ENCODE data around the gene RFX4. TPM values are rescaled to one million over a fixed set of nuclear protein-coding genes. Genes with fewer than 3 reads are reported as not detected.

Gene RFX4
- total and polyA plus RNA-seq, 10 of the 15 experiments (the other 5 are each of a cell fraction or from before 2014, with no cell fraction given): 0.02 to 0.23 TPM; not detected in 8

DNA sequence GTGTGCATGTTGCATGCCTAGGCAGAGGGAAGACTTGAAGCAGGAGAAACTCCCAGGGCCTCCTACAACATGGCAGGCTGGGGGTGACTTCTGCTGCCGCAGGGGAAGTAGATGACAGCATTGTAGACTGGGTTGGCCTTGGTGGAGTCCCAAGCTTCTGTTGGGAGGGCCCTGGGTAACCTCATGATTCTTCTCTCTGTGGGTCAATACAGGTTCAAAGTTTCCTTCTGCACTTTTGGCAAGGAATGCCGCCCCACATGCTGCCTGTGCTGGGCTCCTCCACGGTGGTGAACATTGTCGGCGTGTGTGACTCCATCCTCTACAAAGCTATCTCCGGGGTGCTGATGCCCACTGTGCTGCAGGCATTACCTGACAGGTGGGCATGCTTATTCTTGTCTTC lies 113.3 kb downstream of the RFX4 start (continued):
- TF ChIP-seq, protein P1, sequence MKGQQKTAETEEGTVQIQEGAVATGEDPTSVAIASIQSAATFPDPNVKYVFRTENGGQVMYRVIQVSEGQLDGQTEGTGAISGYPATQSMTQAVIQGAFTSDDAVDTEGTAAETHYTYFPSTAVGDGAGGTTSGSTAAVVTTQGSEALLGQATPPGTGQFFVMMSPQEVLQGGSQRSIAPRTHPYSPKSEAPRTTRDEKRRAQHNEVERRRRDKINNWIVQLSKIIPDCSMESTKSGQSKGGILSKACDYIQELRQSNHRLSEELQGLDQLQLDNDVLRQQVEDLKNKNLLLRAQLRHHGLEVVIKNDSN (IDR thresholded peaks at IDR 0.05; ENCODE audit: borderline replicate concordance, extremely low read length, insufficient read depth, low read depth, low read length): no peak
- TF ChIP-seq TBL1XR1 (IDR thresholded peaks at IDR 0.05; ENCODE audit: low read depth, low read length): no peak
- TF ChIP-seq FOXK2 (IDR thresholded peaks at IDR 0.05): no peak
- TF ChIP-seq, protein P2, sequence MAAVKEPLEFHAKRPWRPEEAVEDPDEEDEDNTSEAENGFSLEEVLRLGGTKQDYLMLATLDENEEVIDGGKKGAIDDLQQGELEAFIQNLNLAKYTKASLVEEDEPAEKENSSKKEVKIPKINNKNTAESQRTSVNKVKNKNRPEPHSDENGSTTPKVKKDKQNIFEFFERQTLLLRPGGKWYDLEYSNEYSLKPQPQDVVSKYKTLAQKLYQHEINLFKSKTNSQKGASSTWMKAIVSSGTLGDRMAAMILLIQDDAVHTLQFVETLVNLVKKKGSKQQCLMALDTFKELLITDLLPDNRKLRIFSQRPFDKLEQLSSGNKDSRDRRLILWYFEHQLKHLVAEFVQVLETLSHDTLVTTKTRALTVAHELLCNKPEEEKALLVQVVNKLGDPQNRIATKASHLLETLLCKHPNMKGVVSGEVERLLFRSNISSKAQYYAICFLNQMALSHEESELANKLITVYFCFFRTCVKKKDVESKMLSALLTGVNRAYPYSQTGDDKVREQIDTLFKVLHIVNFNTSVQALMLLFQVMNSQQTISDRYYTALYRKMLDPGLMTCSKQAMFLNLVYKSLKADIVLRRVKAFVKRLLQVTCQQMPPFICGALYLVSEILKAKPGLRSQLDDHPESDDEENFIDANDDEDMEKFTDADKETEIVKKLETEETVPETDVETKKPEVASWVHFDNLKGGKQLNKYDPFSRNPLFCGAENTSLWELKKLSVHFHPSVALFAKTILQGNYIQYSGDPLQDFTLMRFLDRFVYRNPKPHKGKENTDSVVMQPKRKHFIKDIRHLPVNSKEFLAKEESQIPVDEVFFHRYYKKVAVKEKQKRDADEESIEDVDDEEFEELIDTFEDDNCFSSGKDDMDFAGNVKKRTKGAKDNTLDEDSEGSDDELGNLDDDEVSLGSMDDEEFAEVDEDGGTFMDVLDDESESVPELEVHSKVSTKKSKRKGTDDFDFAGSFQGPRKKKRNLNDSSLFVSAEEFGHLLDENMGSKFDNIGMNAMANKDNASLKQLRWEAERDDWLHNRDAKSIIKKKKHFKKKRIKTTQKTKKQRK (IDR thresholded peaks at IDR 0.05; ENCODE audit: low read depth, low read length): no peak

DNA sequence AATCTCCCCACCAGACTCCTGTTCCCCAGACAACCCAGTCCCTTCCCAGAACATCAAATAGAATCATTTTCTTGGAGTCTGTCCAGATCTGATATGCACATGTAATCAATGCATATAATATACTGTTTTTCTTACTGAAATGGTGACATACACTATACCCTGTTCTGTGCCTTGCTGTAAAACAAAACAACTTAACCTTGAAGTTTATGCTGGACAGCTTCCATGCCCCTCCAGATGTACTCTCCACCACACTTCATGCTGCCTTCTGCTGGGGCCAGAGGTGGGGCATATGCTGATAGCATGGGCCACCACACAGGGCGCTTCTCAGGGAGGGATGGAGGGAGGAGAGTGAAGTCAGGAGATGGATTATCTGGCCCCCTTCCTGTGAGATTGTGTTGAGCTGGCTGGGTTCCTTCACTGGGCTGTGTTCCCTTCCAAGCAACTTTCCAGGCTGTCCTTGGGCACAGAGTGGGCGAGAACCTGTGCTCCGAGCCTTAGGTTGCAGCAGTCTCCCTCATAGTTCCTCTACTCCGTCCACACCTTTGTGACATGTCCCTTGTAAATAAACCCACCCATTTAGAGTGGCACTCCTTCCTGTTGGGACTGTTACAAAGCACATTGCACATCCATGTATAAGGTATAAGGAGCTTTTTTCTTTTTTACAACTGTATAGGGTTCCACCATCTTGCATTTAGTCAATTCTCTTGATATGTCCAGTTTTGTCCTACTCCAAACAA lies 114.0 kb downstream of the RFX4 start:
- DNase-seq (ENCODE audit: low read depth, low spot score) (no peak), FAIRE-seq (no peak), ATAC-seq (no peak)
- RAD21 ChIA-PET (ENCODE audit: unreplicated experiment): no interaction called here
- H3K27ac ChIP-seq (ENCODE audit: control insufficient read depth, insufficient read depth): no peak overlapping the region
- no peaks in the 10 kb centered on the region for H3K79me2 ChIP-seq (ENCODE audit: control insufficient read depth, insufficient read depth, low read length)
- no peaks in the 10 kb centered on the region for H3K4me1 ChIP-seq (ENCODE audit: control insufficient read depth, insufficient read depth, low read length)
- intact Hi-C loops (cut with micrococcal nuclease; ENCODE audit: unreplicated experiment): no loop called here
- CTCF ChIA-PET: no interaction called here
- H3K36me3 ChIP-seq (ENCODE audit: control insufficient read depth in 2 of 2, insufficient read depth in 2 of 2, low read length in 1 of 2): no peaks in the 10 kb centered on the region
- POLR2A ChIA-PET: no interaction called here
- in situ Hi-C loops (cut with MboI): no loop called here
- no peak overlapping the region for H2AFZ ChIP-seq (ENCODE audit: control insufficient read depth, low read depth, low read length)
- no TSS peak for BruUV-seq (replicated peaks)
- H3K27me3 ChIP-seq (replicated peaks in 1 of 2; ENCODE audit: control insufficient read depth in 2 of 2, insufficient read depth in 2 of 2, low read length in 1 of 2): no peaks in the 10 kb centered on the region
- H3K4me3 ChIP-seq: no peak overlapping the region
- no peak overlapping the region for H3K4me2 ChIP-seq (ENCODE audit: control insufficient read depth, insufficient read depth)
- no peaks in the 10 kb centered on the region for H4K20me1 ChIP-seq (ENCODE audit: control insufficient read depth, insufficient read depth)
- 32% methylated on average over 4 of the region's 4 CpGs for WGBS (ENCODE audit: insufficient coverage, insufficient replicate concordance, low lambda C conversion rate, missing lambda C conversion rate)
- H3K9me3 ChIP-seq (replicated peaks; ENCODE audit: control insufficient read depth, insufficient read depth, low read length): no peaks in the 10 kb centered on the region
- SMC1A ChIA-PET (ENCODE audit: uncharacterized antibody, unreplicated experiment): no interaction called here
- no peak overlapping the region for H3K9ac ChIP-seq (ENCODE audit: control insufficient read depth, insufficient read depth, low read length)
- TF ChIP-seq ATF7 (IDR thresholded peaks at IDR 0.05; ENCODE audit: low read depth): no peak
- TF ChIP-seq SMARCA5 (IDR thresholded peaks at IDR 0.05): no peak
- TF ChIP-seq SMC3 (IDR thresholded peaks at IDR 0.05; ENCODE audit: borderline replicate concordance, low read length): no peak
- no peak for TF ChIP-seq JUNB (IDR thresholded peaks at IDR 0.05)
- TF ChIP-seq, protein P3, sequence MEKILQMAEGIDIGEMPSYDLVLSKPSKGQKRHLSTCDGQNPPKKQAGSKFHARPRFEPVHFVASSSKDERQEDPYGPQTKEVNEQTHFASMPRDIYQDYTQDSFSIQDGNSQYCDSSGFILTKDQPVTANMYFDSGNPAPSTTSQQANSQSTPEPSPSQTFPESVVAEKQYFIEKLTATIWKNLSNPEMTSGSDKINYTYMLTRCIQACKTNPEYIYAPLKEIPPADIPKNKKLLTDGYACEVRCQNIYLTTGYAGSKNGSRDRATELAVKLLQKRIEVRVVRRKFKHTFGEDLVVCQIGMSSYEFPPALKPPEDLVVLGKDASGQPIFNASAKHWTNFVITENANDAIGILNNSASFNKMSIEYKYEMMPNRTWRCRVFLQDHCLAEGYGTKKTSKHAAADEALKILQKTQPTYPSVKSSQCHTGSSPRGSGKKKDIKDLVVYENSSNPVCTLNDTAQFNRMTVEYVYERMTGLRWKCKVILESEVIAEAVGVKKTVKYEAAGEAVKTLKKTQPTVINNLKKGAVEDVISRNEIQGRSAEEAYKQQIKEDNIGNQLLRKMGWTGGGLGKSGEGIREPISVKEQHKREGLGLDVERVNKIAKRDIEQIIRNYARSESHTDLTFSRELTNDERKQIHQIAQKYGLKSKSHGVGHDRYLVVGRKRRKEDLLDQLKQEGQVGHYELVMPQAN (conservative IDR thresholded peaks at IDR 0.05): no peak
- TF ChIP-seq, protein P4, sequence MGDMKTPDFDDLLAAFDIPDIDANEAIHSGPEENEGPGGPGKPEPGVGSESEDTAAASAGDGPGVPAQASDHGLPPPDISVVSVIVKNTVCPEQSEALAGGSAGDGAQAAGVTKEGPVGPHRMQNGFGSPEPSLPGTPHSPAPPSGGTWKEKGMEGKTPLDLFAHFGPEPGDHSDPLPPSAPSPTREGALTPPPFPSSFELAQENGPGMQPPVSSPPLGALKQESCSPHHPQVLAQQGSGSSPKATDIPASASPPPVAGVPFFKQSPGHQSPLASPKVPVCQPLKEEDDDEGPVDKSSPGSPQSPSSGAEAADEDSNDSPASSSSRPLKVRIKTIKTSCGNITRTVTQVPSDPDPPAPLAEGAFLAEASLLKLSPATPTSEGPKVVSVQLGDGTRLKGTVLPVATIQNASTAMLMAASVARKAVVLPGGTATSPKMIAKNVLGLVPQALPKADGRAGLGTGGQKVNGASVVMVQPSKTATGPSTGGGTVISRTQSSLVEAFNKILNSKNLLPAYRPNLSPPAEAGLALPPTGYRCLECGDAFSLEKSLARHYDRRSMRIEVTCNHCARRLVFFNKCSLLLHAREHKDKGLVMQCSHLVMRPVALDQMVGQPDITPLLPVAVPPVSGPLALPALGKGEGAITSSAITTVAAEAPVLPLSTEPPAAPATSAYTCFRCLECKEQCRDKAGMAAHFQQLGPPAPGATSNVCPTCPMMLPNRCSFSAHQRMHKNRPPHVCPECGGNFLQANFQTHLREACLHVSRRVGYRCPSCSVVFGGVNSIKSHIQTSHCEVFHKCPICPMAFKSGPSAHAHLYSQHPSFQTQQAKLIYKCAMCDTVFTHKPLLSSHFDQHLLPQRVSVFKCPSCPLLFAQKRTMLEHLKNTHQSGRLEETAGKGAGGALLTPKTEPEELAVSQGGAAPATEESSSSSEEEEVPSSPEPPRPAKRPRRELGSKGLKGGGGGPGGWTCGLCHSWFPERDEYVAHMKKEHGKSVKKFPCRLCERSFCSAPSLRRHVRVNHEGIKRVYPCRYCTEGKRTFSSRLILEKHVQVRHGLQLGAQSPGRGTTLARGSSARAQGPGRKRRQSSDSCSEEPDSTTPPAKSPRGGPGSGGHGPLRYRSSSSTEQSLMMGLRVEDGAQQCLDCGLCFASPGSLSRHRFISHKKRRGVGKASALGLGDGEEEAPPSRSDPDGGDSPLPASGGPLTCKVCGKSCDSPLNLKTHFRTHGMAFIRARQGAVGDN (IDR thresholded peaks at IDR 0.05): no peak
- TF ChIP-seq HDGF (IDR thresholded peaks at IDR 0.05): no peak
- TF ChIP-seq NFYA (IDR thresholded peaks at IDR 0.05; ENCODE audit: borderline replicate concordance, low read depth, low read length): no peak
- TF ChIP-seq FOXK2 (IDR thresholded peaks at IDR 0.05): no peak

All from GM12878 (cell line).